Hematopoietic multipotent progenitor cell treated with erythropoietin and hydrocortisone succinate and interleukin-3 and kit ligand, for 8 days (in vitro differentiated cells): Measurements from ENCODE around the gene LTA.

Experiments used
- DNase-seq: peaks from one replicate; pipeline ENCODE4 v3.0.0-alpha.2; 2015

LTA gene

GRCh38 chr6:31572041-31572911 lies at the start of gene LTA:
LTA (plus strand) TSS chr6:31572289; CDS start chr6:31572743, 454 bp downstream.
- no peak for DNase-seq

GRCh38 chr6:31525553-31525931 lies 46.5 kb upstream of the LTA start:
- peak; percentile 79 for DNase-seq

- no peak for DNase-seq
These were observed 46.0 kb upstream of the LTA start for GRCh38 chr6:31525932-31526591.

GRCh38 chr6:31528307-31528777 lies 43.7 kb upstream of the LTA start:
- DNase-seq = no peak

- no peak for DNase-seq
These were observed 43.2 kb upstream of the LTA start, which contains the start of gene MCCD1 for GRCh38 chr6:31528821-31529328. MCCD1 (plus strand) TSS chr6:31528962; CDS start chr6:31529015, 53 bp downstream.

- DNase-seq = no peak
These were observed 42.5 kb upstream of the LTA start for GRCh38 chr6:31529329-31530150.

- DNase-seq = no peak
These were observed 41.4 kb upstream of the LTA start for GRCh38 chr6:31530659-31531058.

GRCh38 chr6:31531162-31531561 lies 40.9 kb upstream of the LTA start:
- no peak for DNase-seq

- DNase-seq = no peak
These were observed 40.1 kb upstream of the LTA start for GRCh38 chr6:31531771-31532643.

GRCh38 chr6:31532644-31533454 lies 39.2 kb upstream of the LTA start:
- DNase-seq = no peak

GRCh38 chr6:31533455-31533841 lies 38.6 kb upstream of the LTA start:
- DNase-seq = no peak

- DNase-seq = no peak
These were observed 38.1 kb upstream of the LTA start for GRCh38 chr6:31534011-31534410.

- DNase-seq = no peak
These were observed 37.5 kb upstream of the LTA start for GRCh38 chr6:31534521-31535040.

GRCh38 chr6:31535538-31536324 lies 36.4 kb upstream of the LTA start:
- DNase-seq = no peak

GRCh38 chr6:31538805-31539400 lies 33.2 kb upstream of the LTA start:
- no peak for DNase-seq

GRCh38 chr6:31540640-31541039 lies 31.4 kb upstream of the LTA start:
- no peak for DNase-seq

GRCh38 chr6:31541059-31541657 lies 30.9 kb upstream of the LTA start:
- DNase-seq = peak; percentile 72

- peak; percentile 99 for DNase-seq
These were observed 30.2 kb upstream of the LTA start, which contains the start of gene DDX39B for GRCh38 chr6:31541658-31542521. DDX39B (minus strand) TSS chr6:31542003; CDS start chr6:31540532, 1,471 bp downstream.
